Measurements from ENCODE around the gene LDB2. TPM values are rescaled to one million over a fixed set of nuclear protein-coding genes. Genes with fewer than 3 reads are reported as not detected.

Gene LDB2
- total RNA-seq, 2 donors from 2014 or later = not detected

GRCh38 chr4:16627999-16628398, 270.4 kb downstream of the LDB2 start:
- Mint-ChIP-seq H3K4me1 (no peaks in the 10 kb centered on the region), H3K27me3 (no peaks in the 10 kb centered on the region), H3K36me3 (ENCODE audit: low read depth) (no peaks in the 10 kb centered on the region), H3K9me3 (peaks cover 7% of the 10 kb centered on the region), H3K4me3 (no peak overlapping the region), H3K27ac (no peak overlapping the region)
- no peak for ATAC-seq (replicated peaks)

- Mint-ChIP-seq H3K27me3 (no peaks in the 10 kb centered on the region), H3K4me3 (no peak overlapping the region)
These were observed 271.5 kb downstream of the LDB2 start for GRCh38 chr4:16626945-16627344.

DNA sequence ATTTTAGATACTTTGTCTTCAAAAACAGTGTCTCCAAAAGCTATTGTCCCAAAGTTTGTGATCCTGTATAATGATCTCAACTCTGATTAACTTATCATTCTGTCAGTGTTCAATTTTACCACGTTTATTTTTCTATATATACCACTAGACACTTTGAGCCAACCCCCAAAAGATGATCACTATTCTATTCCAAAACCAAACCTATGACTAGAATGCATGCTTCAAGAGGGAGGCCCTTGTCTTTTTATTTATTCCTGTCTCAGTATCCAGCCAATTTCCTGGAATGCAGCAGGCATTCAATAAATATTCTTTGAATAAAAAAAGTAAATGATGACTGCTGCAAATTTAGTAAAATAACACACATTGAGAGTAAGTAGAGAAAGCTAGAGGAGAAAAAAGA, 275.6 kb downstream of the LDB2 start:
- Mint-ChIP-seq H3K27ac (no peak overlapping the region), H3K27me3 (no peaks in the 10 kb centered on the region), H3K9me3 (no peaks in the 10 kb centered on the region), H3K4me3 (no peak overlapping the region), H3K4me1 (no peaks in the 10 kb centered on the region), H3K36me3 (ENCODE audit: low read depth) (no peaks in the 10 kb centered on the region)
- ATAC-seq (replicated peaks) = no peak

More at GRCh38 chr4:16626945-16627344, 271.5 kb downstream of the LDB2 start:
- Mint-ChIP-seq H3K9me3 (peaks cover 7% of the 10 kb centered on the region), H3K27ac (no peak overlapping the region), H3K36me3 (ENCODE audit: low read depth) (no peaks in the 10 kb centered on the region), H3K4me1 (no peaks in the 10 kb centered on the region)
- ATAC-seq (replicated peaks) = no peak

- Mint-ChIP-seq H3K27ac (no peak overlapping the region), H3K9me3 (no peaks in the 10 kb centered on the region), H3K36me3 (ENCODE audit: low read depth) (no peaks in the 10 kb centered on the region), H3K4me1 (no peaks in the 10 kb centered on the region), H3K27me3 (no peaks in the 10 kb centered on the region), H3K4me3 (no peak overlapping the region)
- no peak for ATAC-seq (replicated peaks)
These were observed 281.0 kb downstream of the LDB2 start for GRCh38 chr4:16617435-16617834.

GRCh38 chr4:16617011-16617410, 281.4 kb downstream of the LDB2 start:
- ATAC-seq (replicated peaks) = no peak
- Mint-ChIP-seq H3K36me3 (ENCODE audit: low read depth) (no peaks in the 10 kb centered on the region), H3K27ac (no peak overlapping the region), H3K4me3 (no peak overlapping the region), H3K4me1 (no peaks in the 10 kb centered on the region), H3K9me3 (peaks cover 3% of the 10 kb centered on the region), H3K27me3 (no peaks in the 10 kb centered on the region)

DNA sequence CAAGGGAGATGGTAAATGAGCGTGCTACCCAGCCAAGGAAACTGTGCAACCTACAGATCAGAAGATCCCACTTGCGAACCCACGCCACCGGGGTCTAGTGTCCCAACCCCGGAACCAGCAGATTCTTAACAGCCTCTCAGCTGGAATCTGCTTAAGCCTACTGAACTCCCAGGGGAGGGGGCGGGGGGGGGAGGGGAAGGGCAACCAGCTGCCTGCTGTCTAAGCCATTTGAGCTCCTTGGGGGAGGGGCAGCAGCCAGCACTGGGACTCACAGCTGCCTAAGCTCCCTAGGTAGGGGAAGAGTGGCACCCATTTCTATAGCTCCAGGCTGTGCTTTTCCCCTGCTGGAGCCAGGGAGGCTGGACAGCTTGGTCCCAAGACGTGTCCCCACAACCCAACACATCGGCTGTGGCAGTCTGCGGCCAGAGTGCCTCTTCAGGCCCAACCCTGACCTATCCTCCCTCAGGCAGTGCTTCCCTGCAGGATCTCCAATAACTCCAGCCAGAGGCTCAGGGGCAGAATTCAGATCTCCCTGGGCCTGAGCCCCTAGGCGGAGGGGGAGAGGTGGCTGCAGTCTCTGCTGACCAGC, 289.2 kb downstream of the LDB2 start:
- H3K4me3 Mint-ChIP-seq = no peak overlapping the region
- no peaks in the 10 kb centered on the region for H3K4me1 Mint-ChIP-seq

DNA sequence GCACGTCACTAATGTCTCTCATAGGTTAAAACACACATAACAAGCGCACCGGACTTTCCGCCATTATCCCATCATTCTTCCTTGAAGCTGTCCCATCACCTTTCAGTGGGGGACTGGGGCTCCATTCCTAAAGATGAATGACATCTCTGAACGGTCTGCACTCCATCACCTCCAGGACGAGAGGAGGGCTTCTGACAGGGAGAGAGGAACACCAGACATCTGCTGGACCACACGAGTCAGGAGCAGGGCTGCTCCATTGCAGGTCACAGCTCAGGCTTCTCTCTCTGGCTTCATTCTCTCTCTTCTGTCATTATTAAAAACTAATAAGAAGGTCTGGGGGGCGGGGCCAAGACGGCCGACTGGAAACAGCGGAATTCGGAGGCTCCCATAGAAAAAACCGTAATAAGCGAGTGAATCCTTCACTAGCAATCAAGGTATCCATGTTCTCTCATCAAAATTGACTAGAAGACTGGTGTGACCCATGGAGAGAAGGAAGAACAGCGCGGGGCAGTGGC, 289.8 kb downstream of the LDB2 start:
- Mint-ChIP-seq H3K36me3 (ENCODE audit: low read depth) (no peaks in the 10 kb centered on the region), H3K27ac (no peak overlapping the region), H3K9me3 (peaks cover 7% of the 10 kb centered on the region), H3K27me3 (no peaks in the 10 kb centered on the region), H3K4me3 (no peak overlapping the region), H3K4me1 (no peaks in the 10 kb centered on the region)
- ATAC-seq (replicated peaks) = no peak

More for the DNA sequence above, 289.2 kb downstream of the LDB2 start:
- Mint-ChIP-seq H3K27ac (no peak overlapping the region), H3K9me3 (peaks cover 7% of the 10 kb centered on the region), H3K36me3 (ENCODE audit: low read depth) (no peaks in the 10 kb centered on the region), H3K27me3 (no peaks in the 10 kb centered on the region)
- ATAC-seq (replicated peaks) = no peak

DNA sequence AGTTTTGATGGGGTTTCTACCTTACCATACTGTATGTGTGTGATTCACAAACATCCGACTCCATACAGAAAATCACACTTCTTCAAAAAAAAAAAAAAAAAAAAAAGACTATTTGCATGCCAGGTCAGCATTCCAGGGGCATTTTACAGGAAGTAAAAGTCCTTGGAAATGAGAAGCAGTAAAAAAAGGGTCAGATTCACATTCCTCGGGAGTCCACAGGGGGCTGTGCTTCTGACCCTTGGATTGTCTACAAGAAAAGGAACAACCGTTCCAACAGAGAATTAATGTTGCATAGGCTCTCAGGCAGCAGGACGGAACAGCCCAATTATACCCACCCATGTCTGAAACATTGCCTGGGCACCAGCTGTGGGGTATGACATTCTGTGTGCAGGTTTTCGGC, 290.3 kb downstream of the LDB2 start:
- Mint-ChIP-seq H3K9me3 (peaks cover 7% of the 10 kb centered on the region), H3K27ac (no peak overlapping the region), H3K4me3 (no peak overlapping the region), H3K4me1 (no peaks in the 10 kb centered on the region), H3K27me3 (no peaks in the 10 kb centered on the region), H3K36me3 (ENCODE audit: low read depth) (no peaks in the 10 kb centered on the region)
- ATAC-seq (replicated peaks) = no peak

DNA sequence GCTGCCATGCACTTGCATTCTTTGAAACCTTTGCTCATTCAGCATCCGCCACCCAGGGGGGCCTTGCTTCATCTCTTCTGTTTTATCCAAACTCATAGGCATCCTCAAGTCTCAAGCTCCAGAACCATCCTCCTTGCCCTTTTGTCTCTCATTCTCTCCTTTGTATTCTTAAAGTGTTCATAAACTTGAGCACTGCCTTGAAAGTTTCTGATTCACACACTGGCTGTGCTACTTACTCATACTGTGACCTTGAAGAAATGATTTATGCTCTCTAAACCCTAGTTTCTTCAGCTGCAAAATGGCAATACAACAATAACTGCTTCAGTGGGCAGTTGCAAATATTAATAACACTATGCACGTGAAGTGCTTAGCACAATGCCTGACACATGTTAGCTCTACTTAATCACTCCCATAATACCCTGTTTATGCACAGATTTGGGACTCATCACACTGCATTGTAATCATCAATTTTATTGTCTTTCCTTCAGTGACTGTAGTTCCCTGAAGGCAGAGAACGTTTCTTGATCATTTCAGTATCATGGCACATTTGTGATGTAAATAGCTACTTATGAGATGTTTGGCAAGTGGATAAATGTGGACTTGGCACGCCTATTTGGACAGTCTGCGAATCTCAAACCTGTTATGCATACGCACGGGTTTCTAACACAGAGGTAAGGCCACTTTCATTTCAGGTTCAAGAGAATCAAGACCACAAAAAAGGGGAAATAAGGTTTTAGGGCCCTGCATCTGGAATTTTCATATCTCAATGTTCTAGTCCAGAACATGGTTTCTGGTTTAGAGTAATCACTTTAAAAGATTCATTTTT, 291.0 kb downstream of the LDB2 start:
- no peaks in the 10 kb centered on the region for H3K36me3 Mint-ChIP-seq (ENCODE audit: low read depth)
- H3K4me1 Mint-ChIP-seq = no peaks in the 10 kb centered on the region
- ATAC-seq (replicated peaks) = no peak
- peaks cover 7% of the 10 kb centered on the region for H3K9me3 Mint-ChIP-seq
- H3K27me3 Mint-ChIP-seq = no peaks in the 10 kb centered on the region
- H3K27ac Mint-ChIP-seq = no peak overlapping the region
- H3K4me3 Mint-ChIP-seq = no peak overlapping the region

- ATAC-seq (replicated peaks) = no peak
- Mint-ChIP-seq H3K36me3 (ENCODE audit: low read depth) (no peaks in the 10 kb centered on the region), H3K9me3 (peaks cover 1% of the 10 kb centered on the region), H3K27me3 (no peaks in the 10 kb centered on the region), H3K27ac (no peak overlapping the region), H3K4me3 (no peak overlapping the region), H3K4me1 (no peaks in the 10 kb centered on the region)
These were observed 291.8 kb downstream of the LDB2 start for GRCh38 chr4:16606691-16607090.

- H3K36me3 Mint-ChIP-seq (ENCODE audit: low read depth) = no peaks in the 10 kb centered on the region
- no peaks in the 10 kb centered on the region for H3K27me3 Mint-ChIP-seq
- no peak for ATAC-seq (replicated peaks)
- H3K4me3 Mint-ChIP-seq = no peak overlapping the region
- no peaks in the 10 kb centered on the region for H3K4me1 Mint-ChIP-seq
- no peaks in the 10 kb centered on the region for H3K9me3 Mint-ChIP-seq
- no peak overlapping the region for H3K27ac Mint-ChIP-seq
These were observed 295.3 kb downstream of the LDB2 start for GRCh38 chr4:16603178-16603577.

DNA sequence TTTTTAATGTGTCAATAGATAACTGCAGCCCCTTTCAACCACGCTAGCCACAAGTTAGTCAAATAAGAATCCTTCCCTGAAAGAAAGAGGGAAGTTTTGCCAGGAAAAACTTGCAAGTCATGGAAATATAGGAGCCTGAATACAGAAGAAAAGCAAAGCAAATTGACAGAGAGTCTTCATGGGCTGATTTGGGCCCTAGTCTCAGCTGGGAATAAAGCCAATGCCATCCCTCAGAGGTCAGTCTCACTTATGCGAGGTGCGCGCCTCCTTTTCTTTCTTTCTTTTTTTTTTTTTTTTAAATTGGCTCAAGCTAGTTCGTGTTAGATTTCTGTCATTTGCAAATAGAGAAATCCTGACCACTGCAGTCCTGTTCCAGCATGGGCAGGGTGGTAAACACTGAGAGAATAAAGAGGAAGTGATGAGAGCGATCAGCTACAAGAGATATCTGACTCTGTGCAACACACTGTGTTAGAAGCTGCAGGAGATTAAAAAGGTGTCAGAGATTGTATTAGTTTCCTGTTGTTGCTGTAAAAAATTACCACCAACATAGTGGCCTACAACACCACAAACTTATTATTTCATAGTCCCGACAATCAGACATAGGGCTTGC, 299.7 kb downstream of the LDB2 start:
- Mint-ChIP-seq H3K4me1 (no peaks in the 10 kb centered on the region), H3K4me3 (no peak overlapping the region)

DNA sequence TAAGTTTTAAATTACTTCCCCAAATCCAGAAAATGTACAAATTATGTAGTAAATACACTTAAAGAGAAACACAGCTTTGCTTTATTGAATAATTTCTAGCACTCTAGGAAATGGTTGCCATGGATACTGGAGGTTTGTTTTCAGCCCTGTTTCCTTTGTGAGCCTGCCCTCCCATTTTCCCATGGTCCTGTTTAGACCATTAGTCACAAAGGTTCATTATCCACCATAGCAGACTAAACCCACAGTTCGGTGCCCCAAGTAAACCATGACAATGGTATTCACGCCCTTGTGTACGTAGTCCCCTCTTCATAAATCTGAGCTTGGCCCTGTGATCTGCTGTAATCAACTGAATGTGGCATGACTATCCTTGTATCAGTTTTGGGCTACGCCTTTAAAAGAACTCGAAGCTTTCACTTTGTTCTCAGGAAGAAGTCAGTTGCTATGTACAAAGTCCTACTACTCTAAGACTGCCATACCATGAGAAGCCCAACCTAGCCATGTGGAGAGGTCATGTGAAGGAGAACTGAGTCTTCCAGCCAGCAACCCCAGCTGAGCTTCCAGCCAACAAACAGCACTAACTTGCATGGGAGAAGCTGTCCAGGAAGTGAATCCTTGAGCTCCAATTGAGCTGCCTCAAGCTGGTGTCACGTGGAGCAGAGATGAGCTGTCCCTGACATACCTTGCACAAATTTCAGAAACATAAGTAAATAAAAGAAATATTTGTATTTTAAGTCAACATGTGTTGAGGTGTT, 300.4 kb downstream of the LDB2 start:
- H3K4me3 Mint-ChIP-seq = no peak overlapping the region
- no peak overlapping the region for H3K27ac Mint-ChIP-seq
- H3K4me1 Mint-ChIP-seq = no peaks in the 10 kb centered on the region
- H3K36me3 Mint-ChIP-seq (ENCODE audit: low read depth) = no peaks in the 10 kb centered on the region
- H3K9me3 Mint-ChIP-seq = no peaks in the 10 kb centered on the region
- H3K27me3 Mint-ChIP-seq = no peaks in the 10 kb centered on the region
- no peak for ATAC-seq (replicated peaks)

More for the DNA sequence above, 299.7 kb downstream of the LDB2 start:
- H3K27me3 Mint-ChIP-seq = no peaks in the 10 kb centered on the region
- H3K36me3 Mint-ChIP-seq (ENCODE audit: low read depth) = no peaks in the 10 kb centered on the region
- no peak overlapping the region for H3K27ac Mint-ChIP-seq
- no peaks in the 10 kb centered on the region for H3K9me3 Mint-ChIP-seq
- no peak for ATAC-seq (replicated peaks)

DNA sequence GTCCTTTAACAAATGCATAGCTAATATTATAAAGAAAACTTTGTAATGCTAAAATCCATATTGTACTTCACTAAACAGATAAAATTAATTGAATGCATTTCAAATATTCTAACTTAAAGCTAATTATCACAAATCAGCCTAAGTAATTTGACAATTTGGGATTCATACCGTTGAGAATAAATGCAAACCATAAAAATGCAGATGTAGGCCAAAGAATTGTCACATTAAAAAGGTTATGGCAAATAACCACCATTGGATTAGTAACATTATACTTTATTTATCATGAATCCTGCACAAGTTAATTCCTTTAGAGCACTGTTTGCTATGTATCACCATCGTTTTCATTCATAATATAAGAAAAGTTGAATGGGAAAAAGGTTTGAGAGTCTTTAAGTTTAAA, 301.0 kb downstream of the LDB2 start:
- H3K27me3 Mint-ChIP-seq = no peaks in the 10 kb centered on the region
- no peak for ATAC-seq (replicated peaks)
- no peak overlapping the region for H3K27ac Mint-ChIP-seq
- H3K9me3 Mint-ChIP-seq = no peaks in the 10 kb centered on the region
- no peaks in the 10 kb centered on the region for H3K36me3 Mint-ChIP-seq (ENCODE audit: low read depth)
- no peak overlapping the region for H3K4me3 Mint-ChIP-seq
- H3K4me1 Mint-ChIP-seq = no peaks in the 10 kb centered on the region

Data from activated T-helper 17 cell treated with anti-CD3 and anti-CD28 coated beads, Interleukin-2, amount 50 U/mL, for 72 hours (primary cell).